ENCODE measurements around the gene IGF2R.

The IGF2R gene

DNA sequence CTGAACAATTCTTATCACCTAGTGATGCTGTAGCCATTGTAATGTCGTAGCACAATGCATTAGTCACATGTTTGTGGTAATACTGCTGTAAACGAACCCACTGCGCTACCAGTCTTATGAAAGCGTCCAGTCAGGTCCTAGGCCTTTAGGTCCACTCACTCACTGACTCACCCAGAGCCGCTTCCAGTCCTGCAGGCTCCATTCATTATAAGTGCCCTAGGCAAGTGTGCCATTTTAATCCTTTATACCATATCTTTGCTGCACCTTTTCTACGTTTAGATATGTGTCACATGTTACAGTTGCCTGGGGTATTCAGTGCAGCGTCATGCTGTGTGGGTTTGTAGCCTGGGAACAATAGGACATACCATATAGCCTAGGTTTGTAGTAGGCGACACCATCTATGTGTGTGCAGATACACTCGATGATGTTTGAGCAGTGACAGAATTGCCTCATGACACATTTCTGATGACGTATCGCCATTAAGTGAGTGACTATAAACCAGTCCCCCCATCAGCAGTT lies 15.4 kb downstream of the IGF2R start:
- DNase-seq (ENCODE audit: low read depth), result no peak
- in situ Hi-C loops (cut with HindIII; ENCODE audit: low sequenced_read_pairs), result no loop called here
- TF ChIP-seq CTCF (IDR thresholded peaks at IDR 0.05; ENCODE audit: low read depth, low read length, missing control alignments), result no peak
- H3K4me3 ChIP-seq (ENCODE audit: low read depth, low read length), result no peak overlapping the region

GRCh38 chr6:159985296-159985945 lies 16.5 kb downstream of the IGF2R start:
- H3K4me3 ChIP-seq (ENCODE audit: low read depth, low read length), result no peak overlapping the region
- no peak for TF ChIP-seq CTCF (IDR thresholded peaks at IDR 0.05; ENCODE audit: low read depth, low read length, missing control alignments)
- no peak for DNase-seq (ENCODE audit: low read depth)
- in situ Hi-C loops (cut with HindIII; ENCODE audit: low sequenced_read_pairs), result no loop called here

DNA sequence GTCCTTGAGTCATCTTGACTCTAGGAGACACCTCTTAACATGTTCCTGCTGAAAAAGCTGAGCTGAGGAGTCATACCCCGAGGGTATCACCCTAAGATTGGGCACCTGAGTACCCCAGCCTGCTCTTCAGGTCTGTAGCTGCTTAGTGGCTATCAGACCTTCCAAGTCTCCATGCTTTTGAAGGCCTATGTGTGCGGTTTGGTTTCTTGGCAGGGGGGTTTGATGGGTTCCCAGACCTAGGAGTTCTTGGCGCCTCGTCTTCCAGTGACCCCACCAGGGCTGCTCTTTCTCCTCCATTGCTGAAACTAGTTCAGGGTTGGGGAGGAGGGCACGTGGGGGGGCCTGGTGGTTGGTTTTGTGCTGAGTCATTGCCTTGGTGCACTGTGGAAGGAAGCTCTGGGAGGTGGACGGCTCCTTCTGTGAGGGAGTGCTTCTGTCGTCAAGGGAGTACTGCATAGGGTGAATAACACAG lies 20.1 kb downstream of the IGF2R start:
- no peak overlapping the region for H3K4me3 ChIP-seq (ENCODE audit: low read depth, low read length)
- in situ Hi-C loops (cut with HindIII; ENCODE audit: low sequenced_read_pairs), result no loop called here
- DNase-seq (ENCODE audit: low read depth), result no peak
- no peak for TF ChIP-seq CTCF (IDR thresholded peaks at IDR 0.05; ENCODE audit: low read depth, low read length, missing control alignments)

- no peak for DNase-seq (ENCODE audit: low read depth)
- no peak for TF ChIP-seq CTCF (IDR thresholded peaks at IDR 0.05; ENCODE audit: low read depth, low read length, missing control alignments)
- no peak overlapping the region for H3K4me3 ChIP-seq (ENCODE audit: low read depth, low read length)
- in situ Hi-C loops (cut with HindIII; ENCODE audit: low sequenced_read_pairs), result no loop called here
These were observed 20.9 kb downstream of the IGF2R start for GRCh38 chr6:159989492-159990480.

DNA sequence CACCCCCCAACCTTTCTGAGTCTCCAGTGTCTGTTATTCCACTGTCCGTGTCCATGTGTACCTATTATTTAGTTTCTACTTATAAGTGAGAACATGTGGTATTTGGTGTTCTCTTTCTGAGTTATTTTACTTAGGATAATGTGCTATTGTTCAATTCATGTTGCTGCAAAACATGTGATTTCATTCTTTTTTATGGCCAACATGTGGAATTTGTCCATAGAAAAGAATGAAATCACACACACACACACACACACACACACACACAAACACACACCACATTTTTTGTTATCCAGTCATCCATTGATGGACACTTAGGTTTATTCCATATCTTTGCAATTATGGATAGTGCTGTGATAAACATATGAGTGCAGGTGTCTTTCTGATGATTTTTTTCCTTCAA lies 23.5 kb downstream of the IGF2R start:
- in situ Hi-C loops (cut with HindIII; ENCODE audit: low sequenced_read_pairs), result no loop called here

More for the DNA sequence above, 23.5 kb downstream of the IGF2R start:
- no peak for TF ChIP-seq CTCF (IDR thresholded peaks at IDR 0.05; ENCODE audit: low read depth, low read length, missing control alignments)
- H3K4me3 ChIP-seq (ENCODE audit: low read depth, low read length), result no peak overlapping the region
- no peak for DNase-seq (ENCODE audit: low read depth)

All from astrocyte of the cerebellum (primary cell).